SK-N-SH (cell line): ENCODE data around the gene NFE2L3. TPM values are rescaled to one million over a fixed set of nuclear protein-coding genes. Genes with fewer than 3 reads are reported as not detected.
"Not testable (repeated sequence)": the region's sequence is repeated elsewhere in the genome, so short reads cannot be mapped to it uniquely, and the experiment has no call there.

Experiments
- CTCF ChIA-PET: fragments of 300-600, 350-600 bp; formaldehyde crosslinking; extraction: SDS; loops from one replicate; lab custom pipeline; 2021; lab: Yijun Ruan, JAX
- POLR2A ChIA-PET: fragments of 350-600 bp; sonication (Branson Sonifier 250); formaldehyde crosslinking; extraction: SDS; loops from one replicate; lab custom pipeline; 2020; ENCODE audit warnings: antibody characterized with exemption, inconsistent platforms; lab: Yijun Ruan, JAX
- DNase-seq: peaks from one replicate; pipeline ENCODE4 v3.0.0; 2012
- H2AFZ ChIP-seq: fragments of 200-600 bp; sonication (generic); 2 replicates; pipeline ENCODE4 v1.8.1; 2016; ENCODE audit warnings: antibody characterized with exemption, mild to moderate bottlenecking, low read depth
- H3F3A ChIP-seq: fragments of 200-600 bp; sonication (generic); replicated peaks from 2 replicates; pipeline ENCODE3; 2016; ENCODE audit warnings: antibody characterized with exemption, mild to moderate bottlenecking; ENCODE audit not compliant: insufficient read depth
- H3K27ac ChIP-seq, 2 experiments: fragments of 200-500 bp in 1 of 2; fragments of 200-600 bp in 1 of 2; sonication (Bioruptor generic) in 1 of 2; sonication (generic), shearing (Covaris generic) in 1 of 2; 2 replicates each; pipeline versions ENCODE4 v1.5.1 to v1.6.1; 2014 to 2016; ENCODE audit warnings: low read depth in 2 of 2, inconsistent platforms in 1 of 2, low read length in 1 of 2, mild to moderate bottlenecking in 1 of 2, mixed read lengths in 1 of 2
- H3K27me3 ChIP-seq: fragments of 200-600 bp; sonication (generic), shearing (Covaris generic); 2 replicates; pipeline ENCODE4 v1.6.1; 2016; ENCODE audit warnings: mixed run types; ENCODE audit not compliant: insufficient read depth
- H3K36me3 ChIP-seq, 2 experiments: fragments of 200-500 bp in 1 of 2; fragments of 200-600 bp in 1 of 2; sonication (Bioruptor generic) in 1 of 2; sonication (generic) in 1 of 2; replicated peaks in 1 of 2; 2 replicates each; pipeline versions ENCODE3 to v1.5.1; 2014 to 2016; ENCODE audit warnings: low read length in 1 of 2, mild to moderate bottlenecking in 1 of 2; ENCODE audit not compliant: insufficient read depth in 2 of 2, control insufficient read depth in 1 of 2
- H3K4me1 ChIP-seq, 2 experiments: fragments of 200-500 bp in 1 of 2; fragments of 200-600 bp in 1 of 2; sonication (Bioruptor generic) in 1 of 2; sonication (generic), shearing (Covaris generic) in 1 of 2; 2 replicates each; pipeline versions ENCODE4 v1.5.1 to v1.6.1; 2014 to 2016; ENCODE audit warnings: low read depth in 1 of 2, low read length in 1 of 2, mixed run types in 1 of 2; ENCODE audit not compliant: insufficient read depth in 2 of 2, control insufficient read depth in 1 of 2
- H3K4me2 ChIP-seq: fragments of 200-600 bp; sonication (generic), shearing (Covaris generic); 2 replicates; pipeline ENCODE4 v1.6.1; 2017; ENCODE audit warnings: mixed run types
- H3K4me3 ChIP-seq, 2 experiments: fragments of 200-500 bp in 1 of 2; fragments of 200-600 bp in 1 of 2; sonication (Bioruptor generic) in 1 of 2; sonication (generic), shearing (Covaris generic) in 1 of 2; 2 replicates each; pipeline versions ENCODE4 v1.5.1 to v1.8.1; 2014 to 2016; ENCODE audit warnings: low read depth in 2 of 2, inconsistent platforms in 1 of 2, low read length in 1 of 2, mild to moderate bottlenecking in 1 of 2, mixed read lengths in 1 of 2, moderate library complexity in 1 of 2
- H3K79me2 ChIP-seq: fragments of 200-600 bp; sonication (generic); 2 replicates; pipeline ENCODE4 v1.8.1; 2017; ENCODE audit warnings: mild to moderate bottlenecking; ENCODE audit not compliant: insufficient read depth
- H3K9ac ChIP-seq: fragments of 200-600 bp; sonication (generic); 2 replicates; pipeline ENCODE4 v1.6.1; 2017; ENCODE audit warnings: mixed run types
- H3K9me2 ChIP-seq: fragments of 200-600 bp; sonication (generic); 2 replicates; pipeline ENCODE4 v1.6.1; 2017; ENCODE audit warnings: mixed run types
- H3K9me3 ChIP-seq: fragments of 200-600 bp; sonication (generic); 2 replicates; pipeline ENCODE4 v1.6.1; 2017; ENCODE audit warnings: mixed run types, mild to moderate bottlenecking, moderate library complexity
- H4K20me1 ChIP-seq: fragments of 200-600 bp; sonication (generic); 2 replicates; pipeline ENCODE4 v1.6.1; 2017; ENCODE audit warnings: mild to moderate bottlenecking, mixed run types; ENCODE audit not compliant: insufficient read depth
- RCOR1 ChIP-seq: fragments of 150-350 bp; IDR thresholded peaks from 2 replicates; pipeline ENCODE4 v1.6.1; 2017; ENCODE audit warnings: antibody characterized with exemption, low read length
- USF1 ChIP-seq: IDR thresholded peaks from 2 replicates; pipeline ENCODE4 v1.4.0; 2012; ENCODE audit warnings: low read depth, borderline replicate concordance
- YY1 ChIP-seq: IDR thresholded peaks from 2 replicates; pipeline ENCODE4 v1.4.0; 2012; ENCODE audit warnings: low read depth, mild to moderate bottlenecking
- WGBS: methylation state at CpG from one replicate; pipeline ENCODE4 v1.1.6; 2017; ENCODE audit warnings: low lambda C conversion rate; 5-methylcytosine and 5-hydroxymethylcytosine counted together
- polyA plus RNA-seq, 3 experiments: library from polyadenylated mRNA; depleted of rRNA; stranded (reverse); fragments of >200 nt; gene quantifications; 2 replicates each; pipeline ENCODE4 v1.2.3, GENCODE V29; 2012

The NFE2L3 gene
- polyA plus RNA-seq, 1 of the 3 experiments (the other 2 are of a cell fraction), result 36.1 TPM

- DNase-seq, result no peak
- CTCF ChIA-PET, result interaction anchor here (0.6 to 2.0 kb wide), 11 partner anchors 13 to 256 kb away, joined by 3 to 8 read pairs (median 4); partner anchors contain the start of gene HNRNPA2B1
Measured at GRCh38 chr7:26151650-26151952, 397 bp upstream of the NFE2L3 start.

GRCh38 chr7:26152782-26153240 is 813 bp downstream of the NFE2L3 start:
- DNase-seq, result peak; percentile 36
- not testable (repeated sequence) for H3K9me2 ChIP-seq, H3K27ac ChIP-seq, H3K9me3 ChIP-seq, H2AFZ ChIP-seq, H4K20me1 ChIP-seq, H3K27me3 ChIP-seq, H3K36me3 ChIP-seq
- Histone ChIP-seq H3K79me2 (peaks cover 36% of the 10 kb centered on the region; the same call in 1 of the 2 replicates), H3K4me3 (peak overlapping the region; percentile 65 to 75), H3K4me2 (peak overlapping the region; percentile 83), H3K4me1 (peaks cover 16 to 33% of the 10 kb centered on the region in 2 experiments; a peak in 3 of 4 replicates), H3F3A (peaks cover 26% of the 10 kb centered on the region), H3K9ac (peak overlapping the region; percentile 44)
- WGBS, result 46% methylated on average over 34 of the region's 54 CpGs
- CTCF ChIA-PET, result interaction anchor here (1.2 to 2.0 kb wide), 5 partner anchors 21 to 74 kb away, joined by 3 to 8 read pairs (median 5); partner anchors contain the start of gene HNRNPA2B1
- POLR2A ChIA-PET, result interaction anchor here (0.9 to 2.1 kb wide), 4 partner anchors 9 to 212 kb away, joined by 3 to 7 read pairs (median 5); partner anchors contain the start of genes CBX3 and HNRNPA2B1

More at GRCh38 chr7:26151650-26151952, 397 bp upstream of the NFE2L3 start:
- Histone ChIP-seq H3K4me1 (peaks cover 16 to 21% of the 10 kb centered on the region in 2 experiments; a peak in 3 of 4 replicates), H3K27ac (peak overlapping the region in 1 of 2 experiments; percentile 20; a peak in 1 of 4 replicates), H3K36me3 (no peaks in the 10 kb centered on the region), H4K20me1 (no peaks in the 10 kb centered on the region), H3K9me2 (no peaks in the 10 kb centered on the region), H3K9ac (no peak overlapping the region), H3K27me3 (no peaks in the 10 kb centered on the region), H3K4me3 (peak overlapping the region; percentile 65 to 75), H2AFZ (peak overlapping the region; percentile 90), H3K79me2 (peaks cover 24% of the 10 kb centered on the region; the same call in 1 of the 2 replicates), H3K9me3 (no peaks in the 10 kb centered on the region), H3K4me2 (peak overlapping the region; percentile 83; the same call in 1 of the 2 replicates), H3F3A (peaks cover 18% of the 10 kb centered on the region)
- POLR2A ChIA-PET, result interaction anchor here (0.8 to 2.1 kb wide), 4 partner anchors 9 to 214 kb away, joined by 3 to 7 read pairs (median 5); partner anchors contain the start of genes CBX3 and HNRNPA2B1
- TF ChIP-seq RCOR1 (0 out of 2 replicates have a peak, but pooled peaks have one; percentile 8), USF1 (no peak)
- 69% methylated on average over 10 of the region's 10 CpGs for WGBS

- no peaks in the 10 kb centered on the region for H3K36me3 ChIP-seq
- H3K9ac ChIP-seq, result peak overlapping the region; percentile 44
- TF ChIP-seq USF1, result no peak
- TF ChIP-seq YY1, result no peak
- H2AFZ ChIP-seq, result peak overlapping the region; percentile 12; the same call in 1 of the 2 replicates
- peaks cover 42% of the 10 kb centered on the region; the same call in 1 of the 2 replicates for H3K79me2 ChIP-seq
- peak overlapping the region in 1 of 2 experiments; percentile 90; a peak in 1 of 4 replicates for H3K27ac ChIP-seq
- peaks cover 26% of the 10 kb centered on the region for H3F3A ChIP-seq
- H4K20me1 ChIP-seq, result no peaks in the 10 kb centered on the region
- H3K9me2 ChIP-seq, result no peaks in the 10 kb centered on the region
- DNase-seq, result no peak
- 89% methylated on average over 18 of the region's 18 CpGs for WGBS
- H3K4me3 ChIP-seq, result peak overlapping the region; percentile 65 to 75
- H3K4me2 ChIP-seq, result peak overlapping the region; percentile 83
- ChIA-PET CTCF (no interaction called here), POLR2A (interaction anchor here (2.1 kb wide), 1 partner anchor 47 kb away, joined by 7 read pairs; the partner anchor contains the start of gene HNRNPA2B1)
- H3K9me3 ChIP-seq, result no peaks in the 10 kb centered on the region
- peaks cover 16 to 33% of the 10 kb centered on the region in 2 experiments; a peak in 3 of 4 replicates for H3K4me1 ChIP-seq
- H3K27me3 ChIP-seq, result no peaks in the 10 kb centered on the region
Measured at GRCh38 chr7:26153241-26153822, 1.3 kb downstream of the NFE2L3 start.
